ENCODE measurements around the gene APP.

GRCh38 chr21:26137379-26138060 lies 33.0 kb downstream of the APP start:
- TF ChIP-seq CTCF (CRISPR knock-in tag; IDR thresholded peaks at IDR 0.05) (no peak), BHLHE40 (IDR thresholded peaks at IDR 0.05; ENCODE audit: low read length) (no peak), RAD21 (CRISPR knock-in tag; IDR thresholded peaks at IDR 0.05) (no peak), BRD4 (CRISPR knock-in tag; IDR thresholded peaks at IDR 0.05) (no peak), TAF1 (CRISPR knock-in tag; IDR thresholded peaks at IDR 0.05) (no peak), USF2 (IDR thresholded peaks at IDR 0.05; ENCODE audit: low read depth, low read length) (no peak), USF2 (CRISPR knock-in tag; IDR thresholded peaks at IDR 0.05; ENCODE audit: borderline replicate concordance) (no peak), POLR2A (IDR thresholded peaks at IDR 0.05; ENCODE audit: insufficient read depth in 1 of 2, low read depth in 2 of 2, low read length in 2 of 2) (no peak), ARNTL (CRISPR knock-in tag; IDR thresholded peaks at IDR 0.05) (no peak), TGIF2 (CRISPR knock-in tag; IDR thresholded peaks at IDR 0.05) (no peak), KDM3A (CRISPR knock-in tag; IDR thresholded peaks at IDR 0.05; ENCODE audit: low read depth) (no peak), AKAP8 (CRISPR knock-in tag; IDR thresholded peaks at IDR 0.05) (no peak), SIN3A (IDR thresholded peaks at IDR 0.05; ENCODE audit: borderline replicate concordance, low read depth, low read length) (no peak), MAFK (conservative IDR thresholded peaks at IDR 0.05 in 1 of 2, IDR thresholded peaks at IDR 0.05 in 1 of 2; ENCODE audit: low read length in 2 of 2) (no peak)

Data from HepG2 (cell line).